Neural cell (in vitro differentiated cells): ENCODE measurements around the gene GRM5. TPM values are rescaled to one million over a fixed set of nuclear protein-coding genes. Genes with fewer than 3 reads are reported as not detected.

Experiments used
- H2AFZ ChIP-seq: fragments of 200-600, 300-800 bp; sonication (generic), shearing (Covaris generic); 2 replicates; pipeline ENCODE4 v1.6.0; 2014; ENCODE audit warnings: low read depth, mild to moderate bottlenecking, antibody characterized with exemption, low read length, moderate library complexity
- H3F3A ChIP-seq: fragments of 200-600 bp; shearing (Covaris generic); 2 replicates; pipeline ENCODE4 v1.6.1; 2016; ENCODE audit warnings: mild to moderate bottlenecking, moderate library complexity, mixed read lengths, antibody characterized with exemption, low read length; ENCODE audit not compliant: insufficient read depth, poor library complexity, severe bottlenecking
- H3K27ac ChIP-seq: fragments of 200-600, 300-800 bp; sonication (generic), shearing (Covaris generic); 2 replicates; pipeline ENCODE4 v1.5.1; 2014; ENCODE audit warnings: mild to moderate bottlenecking, low read length, moderate library complexity
- H3K27me3 ChIP-seq: fragments of 300-800, 200-600 bp; sonication (generic), shearing (Covaris generic); 2 replicates; pipeline ENCODE4 v1.6.0; 2014; ENCODE audit warnings: mild to moderate bottlenecking, low read depth, low read length, moderate library complexity; ENCODE audit not compliant: insufficient read depth
- H3K36me3 ChIP-seq: fragments of 300-800, 200-600 bp; sonication (generic), shearing (Covaris generic); 2 replicates; pipeline ENCODE4 v1.5.1; 2014; ENCODE audit warnings: mild to moderate bottlenecking, antibody characterized with exemption, low read length, moderate library complexity; ENCODE audit not compliant: insufficient read depth
- H3K4me2 ChIP-seq: fragments of 300-800, 200-600 bp; sonication (generic), shearing (Covaris generic); 2 replicates; pipeline ENCODE4 v1.6.0; 2014; ENCODE audit warnings: mild to moderate bottlenecking, low read length
- H3K4me3 ChIP-seq: fragments of 300-800, 200-600 bp; sonication (generic), shearing (Covaris generic); 2 replicates; pipeline ENCODE4 v1.5.1; 2014; ENCODE audit warnings: mild to moderate bottlenecking, low read length, moderate library complexity
- H3K79me2 ChIP-seq: fragments of 200-600 bp; shearing (Covaris generic); replicated peaks from 2 replicates; pipeline ENCODE4 v1.6.0; 2014; ENCODE audit warnings: mild to moderate bottlenecking, low read length, moderate library complexity; ENCODE audit not compliant: insufficient read depth
- H3K9ac ChIP-seq: fragments of 300-800, 200-600 bp; sonication (generic), shearing (Covaris generic); 2 replicates; pipeline ENCODE4 v1.6.1; 2016; ENCODE audit warnings: mild to moderate bottlenecking, low read length, mixed read lengths
- H3K9me2 ChIP-seq: fragments of 200-600 bp; shearing (Covaris generic); 2 replicates; pipeline ENCODE4 v1.6.1; 2016; ENCODE audit warnings: mild to moderate bottlenecking, low read length, mixed read lengths; ENCODE audit not compliant: insufficient read depth
- H3K9me3 ChIP-seq: fragments of 200-600, 300-800 bp; sonication (generic), shearing (Covaris generic); 2 replicates; pipeline ENCODE4 v1.6.1; 2016; ENCODE audit warnings: mild to moderate bottlenecking, mixed run types, low read length, moderate library complexity, mixed read lengths
- H4K20me1 ChIP-seq: fragments of 200-600 bp; shearing (Covaris generic); 2 replicates; pipeline ENCODE4 v1.6.1; 2016; ENCODE audit warnings: mild to moderate bottlenecking, mixed run types; ENCODE audit not compliant: insufficient read depth
- EP300 ChIP-seq: fragments of 450-650 bp; conservative IDR thresholded peaks from 2 replicates; pipeline ENCODE4 v1.6.1; 2014; ENCODE audit warnings: antibody characterized with exemption, mild to moderate bottlenecking, moderate library complexity; ENCODE audit not compliant: poor library complexity, severe bottlenecking
- EZH2 ChIP-seq: fragments of 200-600, 300-800 bp; shearing (Covaris generic), sonication (generic); IDR thresholded peaks from 2 replicates; pipeline ENCODE4 v1.6.1; 2014; ENCODE audit warnings: antibody characterized with exemption, low read length, borderline replicate concordance, mild to moderate bottlenecking; ENCODE audit not compliant: insufficient read depth, poor library complexity, severe bottlenecking
- MXI1 ChIP-seq: fragments of 450-650 bp; conservative IDR thresholded peaks from 2 replicates; pipeline ENCODE4 v1.6.1; 2014; ENCODE audit warnings: antibody characterized with exemption, mild to moderate bottlenecking; ENCODE audit not compliant: poor library complexity, severe bottlenecking
- POLR2AphosphoS5 ChIP-seq: IDR thresholded peaks from 2 replicates; pipeline ENCODE4 v1.6.1; 2012
- RAD21 ChIP-seq: fragments of 450-650 bp; conservative IDR thresholded peaks from 2 replicates; pipeline ENCODE4 v1.6.1; 2014; ENCODE audit warnings: antibody characterized with exemption, mild to moderate bottlenecking, moderate library complexity
- SMC3 ChIP-seq: fragments of 450-650 bp; conservative IDR thresholded peaks from 2 replicates; pipeline ENCODE4 v1.6.1; 2014; ENCODE audit warnings: antibody characterized with exemption, mild to moderate bottlenecking, moderate library complexity; ENCODE audit not compliant: poor library complexity
- TAF1 ChIP-seq: IDR thresholded peaks from 2 replicates; pipeline ENCODE4 v1.6.1; 2012; ENCODE audit warnings: low read depth
- polyA plus RNA-seq: library from polyadenylated mRNA; depleted of rRNA; stranded (reverse); fragments of >200 nt; gene quantifications from 2 replicates; pipeline ENCODE4 v1.2.3, GENCODE V29; 2014
- TF ChIP-seq, protein P1 (sequence below): IDR thresholded peaks from 2 replicates; pipeline ENCODE4 v1.6.1; 2012; ENCODE audit warnings: borderline replicate concordance
- TF ChIP-seq, protein P2 (sequence below): fragments of 450-650 bp; IDR thresholded peaks from 2 replicates; pipeline ENCODE4 v1.5.1; 2014; ENCODE audit warnings: antibody characterized with exemption, mild to moderate bottlenecking, moderate library complexity; ENCODE audit not compliant: poor library complexity, severe bottlenecking

The GRM5 gene
- polyA plus RNA-seq, 1 donor from 2014 or later: 11.8 TPM

DNA sequence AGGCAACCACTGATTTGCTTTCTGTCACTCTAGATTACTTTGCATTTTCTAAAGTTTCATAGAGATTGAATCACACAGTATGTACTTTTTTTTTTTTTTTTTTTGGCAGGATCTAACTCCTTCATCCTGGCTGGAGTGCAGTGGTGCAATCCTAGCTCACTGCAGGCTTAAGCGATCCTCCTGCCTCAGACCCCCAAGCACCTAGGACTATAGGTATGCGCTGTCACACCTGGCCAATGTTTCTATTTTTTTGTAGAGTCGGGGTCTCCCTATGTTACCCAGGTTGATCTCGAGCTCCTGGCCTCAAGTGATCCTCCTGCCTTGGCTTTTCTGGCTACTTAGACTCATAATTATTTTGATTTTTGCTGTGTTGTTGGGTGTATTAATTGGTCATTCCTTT, 433.6 kb downstream of the GRM5 start:
- Histone ChIP-seq H2AFZ (no peak overlapping the region), H3K27me3 (no peaks in the 10 kb centered on the region), H3K9me2 (no peaks in the 10 kb centered on the region), H3K9me3 (no peaks in the 10 kb centered on the region), H3K27ac (no peak overlapping the region), H3K4me2 (no peak overlapping the region), H4K20me1 (no peaks in the 10 kb centered on the region), H3F3A (no peaks in the 10 kb centered on the region), H3K9ac (no peak overlapping the region), H3K36me3 (no peaks in the 10 kb centered on the region), H3K79me2 (no peaks in the 10 kb centered on the region), H3K4me3 (no peak overlapping the region)
- TF ChIP-seq EP300: no peak
- TF ChIP-seq POLR2AphosphoS5: no peak
- TF ChIP-seq, protein P1, sequence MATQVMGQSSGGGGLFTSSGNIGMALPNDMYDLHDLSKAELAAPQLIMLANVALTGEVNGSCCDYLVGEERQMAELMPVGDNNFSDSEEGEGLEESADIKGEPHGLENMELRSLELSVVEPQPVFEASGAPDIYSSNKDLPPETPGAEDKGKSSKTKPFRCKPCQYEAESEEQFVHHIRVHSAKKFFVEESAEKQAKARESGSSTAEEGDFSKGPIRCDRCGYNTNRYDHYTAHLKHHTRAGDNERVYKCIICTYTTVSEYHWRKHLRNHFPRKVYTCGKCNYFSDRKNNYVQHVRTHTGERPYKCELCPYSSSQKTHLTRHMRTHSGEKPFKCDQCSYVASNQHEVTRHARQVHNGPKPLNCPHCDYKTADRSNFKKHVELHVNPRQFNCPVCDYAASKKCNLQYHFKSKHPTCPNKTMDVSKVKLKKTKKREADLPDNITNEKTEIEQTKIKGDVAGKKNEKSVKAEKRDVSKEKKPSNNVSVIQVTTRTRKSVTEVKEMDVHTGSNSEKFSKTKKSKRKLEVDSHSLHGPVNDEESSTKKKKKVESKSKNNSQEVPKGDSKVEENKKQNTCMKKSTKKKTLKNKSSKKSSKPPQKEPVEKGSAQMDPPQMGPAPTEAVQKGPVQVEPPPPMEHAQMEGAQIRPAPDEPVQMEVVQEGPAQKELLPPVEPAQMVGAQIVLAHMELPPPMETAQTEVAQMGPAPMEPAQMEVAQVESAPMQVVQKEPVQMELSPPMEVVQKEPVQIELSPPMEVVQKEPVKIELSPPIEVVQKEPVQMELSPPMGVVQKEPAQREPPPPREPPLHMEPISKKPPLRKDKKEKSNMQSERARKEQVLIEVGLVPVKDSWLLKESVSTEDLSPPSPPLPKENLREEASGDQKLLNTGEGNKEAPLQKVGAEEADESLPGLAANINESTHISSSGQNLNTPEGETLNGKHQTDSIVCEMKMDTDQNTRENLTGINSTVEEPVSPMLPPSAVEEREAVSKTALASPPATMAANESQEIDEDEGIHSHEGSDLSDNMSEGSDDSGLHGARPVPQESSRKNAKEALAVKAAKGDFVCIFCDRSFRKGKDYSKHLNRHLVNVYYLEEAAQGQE: no peak
- no peak for TF ChIP-seq TAF1
- TF ChIP-seq MXI1: no peak
- no peak for TF ChIP-seq SMC3
- no peak for TF ChIP-seq RAD21
- TF ChIP-seq, protein P2, sequence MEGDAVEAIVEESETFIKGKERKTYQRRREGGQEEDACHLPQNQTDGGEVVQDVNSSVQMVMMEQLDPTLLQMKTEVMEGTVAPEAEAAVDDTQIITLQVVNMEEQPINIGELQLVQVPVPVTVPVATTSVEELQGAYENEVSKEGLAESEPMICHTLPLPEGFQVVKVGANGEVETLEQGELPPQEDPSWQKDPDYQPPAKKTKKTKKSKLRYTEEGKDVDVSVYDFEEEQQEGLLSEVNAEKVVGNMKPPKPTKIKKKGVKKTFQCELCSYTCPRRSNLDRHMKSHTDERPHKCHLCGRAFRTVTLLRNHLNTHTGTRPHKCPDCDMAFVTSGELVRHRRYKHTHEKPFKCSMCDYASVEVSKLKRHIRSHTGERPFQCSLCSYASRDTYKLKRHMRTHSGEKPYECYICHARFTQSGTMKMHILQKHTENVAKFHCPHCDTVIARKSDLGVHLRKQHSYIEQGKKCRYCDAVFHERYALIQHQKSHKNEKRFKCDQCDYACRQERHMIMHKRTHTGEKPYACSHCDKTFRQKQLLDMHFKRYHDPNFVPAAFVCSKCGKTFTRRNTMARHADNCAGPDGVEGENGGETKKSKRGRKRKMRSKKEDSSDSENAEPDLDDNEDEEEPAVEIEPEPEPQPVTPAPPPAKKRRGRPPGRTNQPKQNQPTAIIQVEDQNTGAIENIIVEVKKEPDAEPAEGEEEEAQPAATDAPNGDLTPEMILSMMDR: no peak
- no peak for TF ChIP-seq EZH2

DNA sequence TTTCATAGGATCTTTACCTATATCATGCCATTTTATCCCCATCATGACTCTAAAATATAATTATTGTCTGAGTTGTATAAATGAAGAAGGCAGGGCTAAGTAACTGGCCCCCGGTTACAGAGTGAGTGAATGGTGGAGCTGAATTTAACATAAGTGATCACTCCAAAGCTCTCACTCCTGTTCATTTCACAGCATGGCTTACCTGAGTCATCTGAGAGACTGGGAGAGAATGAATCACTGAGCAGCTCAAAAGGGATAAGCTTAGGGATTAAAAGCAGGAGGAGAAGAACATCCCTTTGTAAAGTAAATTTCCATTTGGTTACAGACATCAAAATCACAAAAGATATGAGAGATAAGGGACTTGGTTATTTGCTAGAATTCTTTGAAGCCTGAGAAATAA, 434.3 kb downstream of the GRM5 start:
- H3K79me2 ChIP-seq: no peaks in the 10 kb centered on the region
- no peaks in the 10 kb centered on the region for H3K9me2 ChIP-seq
- H2AFZ ChIP-seq: no peak overlapping the region
- H3K9me3 ChIP-seq: no peaks in the 10 kb centered on the region
- H3F3A ChIP-seq: no peaks in the 10 kb centered on the region
- no peak overlapping the region for H3K4me3 ChIP-seq
- no peak overlapping the region for H3K4me2 ChIP-seq
- H4K20me1 ChIP-seq: no peaks in the 10 kb centered on the region
- H3K9ac ChIP-seq: no peak overlapping the region
- TF ChIP-seq, protein P1: no peak
- TF ChIP-seq EP300 (no peak), TAF1 (no peak), EZH2 (no peak), RAD21 (no peak), POLR2AphosphoS5 (no peak), MXI1 (no peak), SMC3 (no peak)
- TF ChIP-seq, protein P2: no peak
- no peak overlapping the region for H3K27ac ChIP-seq
- H3K36me3 ChIP-seq: no peaks in the 10 kb centered on the region
- no peaks in the 10 kb centered on the region for H3K27me3 ChIP-seq
